Tibial artery (tissue), 4 donors: ENCODE measurements around the gene PRRC2A.

Source experiments
- DNase-seq, 2 donors: peaks; one replicate each; pipeline ENCODE4 v3.0.0-alpha.2; 2019
- H3K27ac ChIP-seq, 2 donors: fragments of 200-600 bp; sonication (generic) in 1 of 2; 1 replicate in 1 of 2; 2 replicates in 1 of 2; pipeline ENCODE4 v1.5.1; 2018 to 2019; ENCODE audit warnings: mild to moderate bottlenecking in 1 of 2
- H3K27me3 ChIP-seq, 2 donors: fragments of 200-600 bp; sonication (generic) in 1 of 2; one replicate each; pipeline versions ENCODE4 v1.5.1 to v1.6.0; 2016 to 2019
- H3K36me3 ChIP-seq, 3 donors: fragments of 200-600 bp; sonication (generic) in 2 of 3; one replicate each; pipeline ENCODE4 v1.5.1; 2016 to 2019; ENCODE audit warnings: mild to moderate bottlenecking in 2 of 3
- H3K4me1 ChIP-seq, 4 donors: fragments of 200-600 bp; sonication (generic) in 2 of 4; 1 replicate in 3 of 4; 2 replicates in 1 of 4; pipeline ENCODE4 v1.5.1; 2016 to 2019
- H3K4me3 ChIP-seq, 2 donors: fragments of 200-600 bp; sonication (generic) in 1 of 2; 1 replicate in 1 of 2; 2 replicates in 1 of 2; pipeline ENCODE4 v1.5.1; 2018 to 2019; ENCODE audit warnings: mild to moderate bottlenecking in 2 of 2
- H3K9me3 ChIP-seq, 3 donors: fragments of 200-600 bp; sonication (generic) in 1 of 3; one replicate each; pipeline ENCODE4 v1.5.1; 2016 to 2019
- intact Hi-C: fragments of 100-400 bp; cut with DNase I; formaldehyde crosslinking; loops from one replicate; pipeline ENCODE4 v1.15.0; 2023; ENCODE audit warnings: low total_unique reads
- TF ChIP-seq, protein P1 (sequence below), 2 experiments: fragments of 200-600 bp in 1 of 2; fragments of 450-650 bp in 1 of 2; IDR thresholded peaks; one replicate each; pipeline ENCODE4 v1.5.1; 2017 to 2019; ENCODE audit warnings: antibody characterized with exemption in 2 of 2, mild to moderate bottlenecking in 1 of 2, moderate library complexity in 1 of 2

PRRC2A gene

DNA sequence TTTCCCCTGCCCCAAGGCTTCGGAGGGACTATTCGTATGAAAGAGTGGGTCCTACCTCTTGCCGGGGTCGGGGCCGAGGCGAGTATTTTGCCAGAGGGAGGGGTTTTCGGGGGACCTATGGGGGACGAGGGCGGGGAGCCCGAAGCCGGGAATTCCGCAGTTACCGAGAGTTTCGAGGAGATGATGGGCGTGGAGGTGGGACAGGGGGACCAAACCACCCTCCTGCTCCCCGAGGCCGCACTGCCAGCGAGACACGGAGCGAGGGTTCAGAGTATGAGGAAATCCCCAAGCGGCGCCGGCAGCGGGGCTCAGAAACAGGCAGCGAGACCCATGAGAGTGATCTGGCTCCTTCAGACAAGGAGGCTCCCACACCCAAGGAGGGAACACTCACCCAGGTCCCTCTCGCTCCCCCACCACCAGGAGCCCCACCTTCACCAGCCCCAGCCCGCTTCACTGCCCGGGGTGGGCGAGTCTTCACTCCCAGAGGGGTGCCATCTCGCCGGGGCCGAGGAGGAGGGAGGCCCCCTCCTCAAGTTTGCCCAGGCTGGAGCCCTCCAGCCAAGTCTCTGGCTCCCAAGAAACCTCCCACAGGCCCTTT lies 11.3 kb downstream of the PRRC2A start:
- no peaks in the 10 kb centered on the region for H3K9me3 ChIP-seq
- peaks cover 0 to 3% (median 0%) of the 10 kb centered on the region in 4 donors for H3K4me1 ChIP-seq
- no peak overlapping the region for H3K27ac ChIP-seq
- DNase-seq: no peak
- H3K27me3 ChIP-seq: no peaks in the 10 kb centered on the region
- intact Hi-C loops: no loop called here
- H3K36me3 ChIP-seq: peaks cover 84 to 100% (median 98%) of the 10 kb centered on the region in 3 donors
- TF ChIP-seq, protein P1, sequence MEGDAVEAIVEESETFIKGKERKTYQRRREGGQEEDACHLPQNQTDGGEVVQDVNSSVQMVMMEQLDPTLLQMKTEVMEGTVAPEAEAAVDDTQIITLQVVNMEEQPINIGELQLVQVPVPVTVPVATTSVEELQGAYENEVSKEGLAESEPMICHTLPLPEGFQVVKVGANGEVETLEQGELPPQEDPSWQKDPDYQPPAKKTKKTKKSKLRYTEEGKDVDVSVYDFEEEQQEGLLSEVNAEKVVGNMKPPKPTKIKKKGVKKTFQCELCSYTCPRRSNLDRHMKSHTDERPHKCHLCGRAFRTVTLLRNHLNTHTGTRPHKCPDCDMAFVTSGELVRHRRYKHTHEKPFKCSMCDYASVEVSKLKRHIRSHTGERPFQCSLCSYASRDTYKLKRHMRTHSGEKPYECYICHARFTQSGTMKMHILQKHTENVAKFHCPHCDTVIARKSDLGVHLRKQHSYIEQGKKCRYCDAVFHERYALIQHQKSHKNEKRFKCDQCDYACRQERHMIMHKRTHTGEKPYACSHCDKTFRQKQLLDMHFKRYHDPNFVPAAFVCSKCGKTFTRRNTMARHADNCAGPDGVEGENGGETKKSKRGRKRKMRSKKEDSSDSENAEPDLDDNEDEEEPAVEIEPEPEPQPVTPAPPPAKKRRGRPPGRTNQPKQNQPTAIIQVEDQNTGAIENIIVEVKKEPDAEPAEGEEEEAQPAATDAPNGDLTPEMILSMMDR (IDR thresholded peaks at IDR 0.05): no peak
- H3K4me3 ChIP-seq: no peak overlapping the region

DNA sequence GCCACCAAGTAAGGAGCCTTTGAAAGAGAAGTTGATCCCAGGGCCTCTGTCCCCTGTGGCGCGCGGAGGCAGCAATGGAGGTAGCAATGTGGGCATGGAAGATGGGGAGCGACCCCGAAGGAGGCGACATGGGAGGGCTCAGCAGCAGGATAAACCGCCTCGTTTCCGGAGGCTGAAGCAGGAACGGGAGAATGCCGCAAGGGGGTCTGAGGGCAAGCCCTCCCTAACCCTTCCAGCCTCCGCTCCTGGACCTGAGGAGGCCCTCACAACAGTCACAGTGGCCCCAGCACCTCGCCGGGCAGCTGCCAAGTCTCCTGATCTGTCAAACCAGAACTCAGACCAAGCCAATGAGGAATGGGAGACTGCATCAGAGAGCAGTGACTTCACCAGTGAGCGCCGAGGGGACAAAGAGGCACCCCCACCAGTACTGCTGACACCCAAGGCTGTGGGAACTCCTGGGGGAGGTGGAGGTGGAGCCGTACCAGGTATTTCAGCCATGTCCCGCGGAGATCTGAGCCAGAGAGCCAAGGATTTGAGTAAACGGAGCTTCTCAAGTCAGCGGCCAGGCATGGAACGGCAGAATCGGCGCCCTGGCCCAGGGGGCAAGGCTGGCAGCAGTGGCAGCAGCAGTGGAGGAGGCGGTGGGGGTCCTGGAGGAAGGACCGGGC lies 11.9 kb downstream of the PRRC2A start:
- H3K36me3 ChIP-seq: peaks cover 84 to 100% (median 98%) of the 10 kb centered on the region in 3 donors
- peaks cover 0 to 3% (median 0%) of the 10 kb centered on the region in 4 donors for H3K4me1 ChIP-seq
- no peaks in the 10 kb centered on the region for H3K9me3 ChIP-seq
- intact Hi-C loops: no loop called here
- no peaks in the 10 kb centered on the region for H3K27me3 ChIP-seq
- DNase-seq: no peak
- TF ChIP-seq, protein P1 (IDR thresholded peaks at IDR 0.05): no peak
- no peak overlapping the region for H3K4me3 ChIP-seq
- H3K27ac ChIP-seq: no peak overlapping the region

DNA sequence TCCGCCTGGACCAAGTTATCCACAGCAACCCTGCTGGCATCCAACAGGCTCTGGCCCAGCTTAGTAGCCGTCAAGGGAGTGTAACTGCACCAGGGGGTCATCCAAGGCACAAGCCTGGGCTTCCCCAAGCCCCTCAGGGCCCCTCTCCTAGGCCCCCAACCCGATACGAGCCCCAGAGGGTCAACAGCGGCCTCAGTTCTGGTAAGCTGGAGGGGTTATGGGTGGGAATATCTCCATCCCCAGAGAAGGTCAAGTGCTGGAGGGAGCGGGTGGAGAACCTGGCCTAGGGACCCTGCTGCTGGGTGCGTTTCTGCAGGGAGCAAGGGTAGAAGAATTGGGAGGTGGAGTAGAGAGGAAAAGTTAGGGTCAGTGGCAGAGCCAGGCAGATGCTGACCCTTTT lies 12.9 kb downstream of the PRRC2A start:
- no peak overlapping the region for H3K4me3 ChIP-seq
- no peak overlapping the region for H3K27ac ChIP-seq
- H3K9me3 ChIP-seq: no peaks in the 10 kb centered on the region
- peaks cover 0 to 3% (median 0%) of the 10 kb centered on the region in 4 donors for H3K4me1 ChIP-seq
- intact Hi-C loops: no loop called here
- peaks cover 83 to 100% (median 97%) of the 10 kb centered on the region in 3 donors for H3K36me3 ChIP-seq
- DNase-seq: no peak
- TF ChIP-seq, protein P1 (IDR thresholded peaks at IDR 0.05): no peak
- no peaks in the 10 kb centered on the region for H3K27me3 ChIP-seq

DNA sequence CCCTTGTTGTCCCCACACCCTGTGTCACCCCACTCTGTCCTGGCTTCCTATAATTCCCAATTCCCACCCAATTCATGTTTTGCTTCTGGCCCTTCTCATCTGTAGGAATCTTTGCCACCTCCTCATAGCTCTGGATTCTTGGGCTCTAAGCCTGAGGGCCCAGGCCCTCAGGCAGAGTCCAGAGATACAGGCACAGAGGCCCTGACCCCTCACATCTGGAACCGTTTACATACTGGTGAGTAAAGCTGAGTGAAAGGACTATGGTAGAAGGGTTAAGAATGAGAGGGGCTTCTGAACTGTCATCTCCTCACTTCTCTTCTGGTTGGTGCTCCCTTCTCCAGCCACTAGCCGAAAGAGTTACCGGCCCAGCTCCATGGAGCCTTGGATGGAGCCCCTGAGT lies 13.6 kb downstream of the PRRC2A start:
- H3K4me1 ChIP-seq: peaks cover 0 to 3% (median 0%) of the 10 kb centered on the region in 4 donors
- H3K36me3 ChIP-seq: peaks cover 76 to 100% (median 96%) of the 10 kb centered on the region in 3 donors

DNA sequence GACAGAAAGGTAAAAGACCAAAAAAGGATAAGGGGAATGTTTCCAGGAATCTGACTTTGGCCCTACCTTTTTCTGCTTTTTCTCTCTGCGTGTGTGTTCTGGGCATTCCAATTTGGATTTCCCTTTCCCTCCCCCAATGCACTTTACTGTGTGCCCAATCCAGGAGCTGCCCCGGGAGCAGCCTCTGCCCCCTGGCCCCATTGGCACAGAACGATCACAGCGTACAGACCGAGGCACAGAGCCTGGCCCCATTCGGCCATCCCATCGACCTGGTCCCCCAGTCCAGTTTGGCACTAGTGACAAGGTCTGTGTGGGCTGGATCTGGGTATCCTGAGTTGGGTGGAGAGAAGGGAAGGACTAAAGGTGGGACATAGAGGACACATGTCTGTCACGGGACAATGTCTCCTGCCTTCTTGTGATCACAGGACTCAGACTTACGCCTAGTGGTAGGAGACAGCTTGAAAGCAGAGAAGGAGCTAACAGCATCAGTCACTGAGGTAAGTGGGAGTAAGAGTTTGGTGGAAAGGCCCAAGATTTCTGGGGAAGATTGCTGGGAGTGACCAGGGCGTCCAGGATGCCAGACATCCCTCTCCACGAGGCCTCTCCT lies 14.6 kb downstream of the PRRC2A start:
- Histone ChIP-seq H3K9me3 (no peaks in the 10 kb centered on the region), H3K36me3 (peaks cover 69 to 100% (median 96%) of the 10 kb centered on the region in 3 donors), H3K4me1 (peaks cover 0 to 3% (median 0%) of the 10 kb centered on the region in 4 donors), H3K27me3 (no peaks in the 10 kb centered on the region), H3K4me3 (no peak overlapping the region), H3K27ac (no peak overlapping the region)
- TF ChIP-seq, protein P1 (IDR thresholded peaks at IDR 0.05): no peak
- no peak for DNase-seq
- intact Hi-C loops: no loop called here

More for the DNA sequence above, 13.6 kb downstream of the PRRC2A start:
- DNase-seq: no peak
- H3K9me3 ChIP-seq: no peaks in the 10 kb centered on the region
- H3K4me3 ChIP-seq: no peak overlapping the region
- no peaks in the 10 kb centered on the region for H3K27me3 ChIP-seq
- H3K27ac ChIP-seq: no peak overlapping the region
- TF ChIP-seq, protein P1 (IDR thresholded peaks at IDR 0.05): no peak
- intact Hi-C loops: no loop called here
